Ectodermal cell (in vitro differentiated cells): Measurements from ENCODE around the gene TMPRSS4.

Experiments
- H3K27ac ChIP-seq: 2 replicates; pipeline ENCODE4 v1.7.0; 2013; ENCODE audit warnings: mild to moderate bottlenecking, low read depth, low read length; ENCODE audit not compliant: insufficient read depth, poor library complexity, severe bottlenecking
- H3K27me3 ChIP-seq: 2 replicates; pipeline ENCODE4 v1.7.0; 2013; ENCODE audit warnings: mild to moderate bottlenecking, low read length; ENCODE audit not compliant: insufficient read depth, control insufficient read depth, poor library complexity, severe bottlenecking
- H3K36me3 ChIP-seq: one replicate; pipeline ENCODE4 v1.7.0; 2013; ENCODE audit warnings: low read length; ENCODE audit not compliant: control insufficient read depth, insufficient read depth
- H3K4me1 ChIP-seq: one replicate; pipeline ENCODE4 v1.7.0; 2013; ENCODE audit warnings: low read length; ENCODE audit not compliant: control insufficient read depth, insufficient read depth
- H3K4me3 ChIP-seq: 2 replicates; pipeline ENCODE4 v1.7.0; 2013; ENCODE audit warnings: low read depth, low read length, control low read depth; ENCODE audit not compliant: insufficient read depth
- H3K9me3 ChIP-seq: 2 replicates; pipeline ENCODE4 v1.7.0; 2013; ENCODE audit warnings: mild to moderate bottlenecking, low read length, moderate library complexity; ENCODE audit not compliant: control insufficient read depth
- WGBS, 2 experiments: methylation state at CpG; one replicate each; pipeline ENCODE4 v1.1.7; 2013; ENCODE audit warnings: missing lambda C conversion rate in 2 of 2; 5-methylcytosine and 5-hydroxymethylcytosine counted together

Gene TMPRSS4

GRCh38 chr11:118117790-118118601 lies 41.1 kb downstream of the TMPRSS4 start:
- no peak overlapping the region for H3K4me3 ChIP-seq
- WGBS, 2 experiments = 92% methylated on average over 8 to 9 of the region's 9 CpGs

GRCh38 chr11:118120793-118121192 lies 43.9 kb downstream of the TMPRSS4 start:
- WGBS, 2 experiments = 70 to 75% methylated on average over 1 of the region's 1 CpG
- Histone ChIP-seq H3K4me3 (no peak overlapping the region), H3K36me3 (no peaks in the 10 kb centered on the region), H3K4me1 (no peaks in the 10 kb centered on the region), H3K9me3 (no peaks in the 10 kb centered on the region), H3K27ac (no peak overlapping the region), H3K27me3 (no peaks in the 10 kb centered on the region)

More at GRCh38 chr11:118117790-118118601, 41.1 kb downstream of the TMPRSS4 start:
- Histone ChIP-seq H3K27ac (no peak overlapping the region), H3K9me3 (no peaks in the 10 kb centered on the region), H3K27me3 (no peaks in the 10 kb centered on the region), H3K4me1 (no peaks in the 10 kb centered on the region), H3K36me3 (no peaks in the 10 kb centered on the region)

GRCh38 chr11:118124929-118125535 lies 48.2 kb downstream of the TMPRSS4 start:
- Histone ChIP-seq H3K9me3 (no peaks in the 10 kb centered on the region), H3K27ac (no peak overlapping the region), H3K36me3 (no peaks in the 10 kb centered on the region), H3K4me3 (no peak overlapping the region), H3K4me1 (peaks cover 5% of the 10 kb centered on the region), H3K27me3 (no peaks in the 10 kb centered on the region)
- WGBS, 2 experiments = 87 to 92% methylated on average over 8 of the region's 8 CpGs

GRCh38 chr11:118126082-118126838 lies 49.4 kb downstream of the TMPRSS4 start:
- Histone ChIP-seq H3K27me3 (no peaks in the 10 kb centered on the region), H3K36me3 (no peaks in the 10 kb centered on the region), H3K4me1 (peaks cover 5% of the 10 kb centered on the region), H3K4me3 (no peak overlapping the region), H3K27ac (no peak overlapping the region), H3K9me3 (no peaks in the 10 kb centered on the region)
- 92 to 94% methylated on average over 7 of the region's 7 CpGs for WGBS, 2 experiments

GRCh38 chr11:118128310-118128709 lies 51.4 kb downstream of the TMPRSS4 start:
- Histone ChIP-seq H3K27me3 (no peaks in the 10 kb centered on the region), H3K4me1 (peaks cover 5% of the 10 kb centered on the region), H3K27ac (no peak overlapping the region), H3K9me3 (no peaks in the 10 kb centered on the region), H3K36me3 (no peaks in the 10 kb centered on the region), H3K4me3 (no peak overlapping the region)
- 89 to 92% methylated on average over 4 of the region's 4 CpGs for WGBS, 2 experiments

GRCh38 chr11:118128721-118129470 lies 52.0 kb downstream of the TMPRSS4 start:
- 85 to 87% methylated on average over 11 of the region's 11 CpGs for WGBS, 2 experiments
- H3K27ac ChIP-seq = no peak overlapping the region
- no peak overlapping the region for H3K4me3 ChIP-seq

GRCh38 chr11:118129471-118130172 lies 52.7 kb downstream of the TMPRSS4 start:
- Histone ChIP-seq H3K9me3 (no peaks in the 10 kb centered on the region), H3K4me1 (peaks cover 5% of the 10 kb centered on the region), H3K27me3 (no peaks in the 10 kb centered on the region), H3K4me3 (no peak overlapping the region), H3K27ac (no peak overlapping the region), H3K36me3 (no peaks in the 10 kb centered on the region)
- 89 to 92% methylated on average over 6 of the region's 6 CpGs for WGBS, 2 experiments

More at GRCh38 chr11:118128721-118129470, 52.0 kb downstream of the TMPRSS4 start:
- Histone ChIP-seq H3K27me3 (no peaks in the 10 kb centered on the region), H3K36me3 (no peaks in the 10 kb centered on the region), H3K4me1 (peaks cover 5% of the 10 kb centered on the region), H3K9me3 (no peaks in the 10 kb centered on the region)

GRCh38 chr11:118132385-118133151 lies 55.7 kb downstream of the TMPRSS4 start:
- 88 to 91% methylated on average over 15 of the region's 15 CpGs for WGBS, 2 experiments
- Histone ChIP-seq H3K9me3 (no peaks in the 10 kb centered on the region), H3K4me3 (no peak overlapping the region), H3K36me3 (no peaks in the 10 kb centered on the region), H3K27ac (no peak overlapping the region), H3K4me1 (peaks cover 5% of the 10 kb centered on the region), H3K27me3 (no peaks in the 10 kb centered on the region)

- no peak overlapping the region for H3K4me3 ChIP-seq
- no peaks in the 10 kb centered on the region for H3K36me3 ChIP-seq
- no peaks in the 10 kb centered on the region for H3K9me3 ChIP-seq
- 89 to 92% methylated on average over 10 of the region's 10 CpGs for WGBS, 2 experiments
- H3K27ac ChIP-seq = no peak overlapping the region
- peaks cover 10% of the 10 kb centered on the region for H3K4me1 ChIP-seq
- H3K27me3 ChIP-seq = no peaks in the 10 kb centered on the region
Observed at GRCh38 chr11:118133816-118134215, 56.9 kb downstream of the TMPRSS4 start.
